Adrenal gland (tissue), 12 donors: ENCODE results near the gene ANO4. TPM values are rescaled to one million over a fixed set of nuclear protein-coding genes. Genes with fewer than 3 reads are reported as not detected.
A peak's percentile ranks its signal among the peaks of the same experiment; 100 is the strongest.

Source experiments
- DNase-seq, 7 donors: peaks; one replicate each; pipeline ENCODE4 v3.0.0-alpha.2; 2019 to 2020
- H3K27ac ChIP-seq, 5 donors: fragments of 200-600 bp; sonication (generic) in 4 of 5; 1 replicate in 3 of 5; 2 replicates in 2 of 5; pipeline versions ENCODE4 v1.5.1 to v1.8.0; 2016 to 2020; ENCODE audit warnings: mild to moderate bottlenecking in 1 of 5
- H3K27me3 ChIP-seq: fragments of 200-600 bp; 2 replicates; pipeline ENCODE4 v1.8.0; 2021
- H3K36me3 ChIP-seq, 2 donors: fragments of 200-600 bp; replicated peaks in 1 of 2; 1 replicate in 1 of 2; 2 replicates in 1 of 2; pipeline versions ENCODE4 v1.5.1 to v1.8.0; 2018 to 2022
- H3K4me1 ChIP-seq, 2 donors: fragments of 200-600 bp; replicated peaks in 1 of 2; 1 replicate in 1 of 2; 2 replicates in 1 of 2; pipeline versions ENCODE4 v1.5.1 to v1.8.0; 2018 to 2021
- H3K4me3 ChIP-seq, 4 donors: fragments of 200-600 bp; sonication (generic) in 3 of 4; one replicate each; pipeline ENCODE4 v1.5.1; 2016 to 2018
- H3K9me3 ChIP-seq, 3 donors: fragments of 200-600 bp; sonication (generic) in 1 of 3; replicated peaks in 1 of 3; 1 replicate in 2 of 3; 2 replicates in 1 of 3; pipeline versions ENCODE4 v1.5.1 to v1.8.0; 2016 to 2021
- POLR2A ChIP-seq, 2 donors: fragments of 450-650 bp; IDR thresholded peaks; one replicate each; pipeline ENCODE4 v1.6.1; 2017; ENCODE audit warnings: antibody characterized with exemption in 2 of 2, mild to moderate bottlenecking in 2 of 2, moderate library complexity in 1 of 2
- WGBS, 4 donors: extraction: QIAGEN DNeasy Blood & Tissue Kit in 2 of 4; methylation state at CpG; one replicate each; pipeline versions ENCODE4 v1.1.5 to v1.1.7; 2013 to 2017; 5-methylcytosine and 5-hydroxymethylcytosine counted together
- intact Hi-C, 2 donors: fragments of 100-400 bp; cut with DNase I; formaldehyde crosslinking; loops; one replicate each; pipeline versions ENCODE4 v1.14.1 to v1.15.0; 2022 to 2023
- polyA plus RNA-seq, 3 donors: library from polyadenylated mRNA; stranded (reverse); fragments of 200-250 nt in 2 of 3; fragments of 350-450 nt in 1 of 3; fragmentation: Illumina TruSeq in 1 of 3; extraction: RNeasy Lipid Tissue Mini Kit (QIAGEN cat#74804) in 1 of 3; gene quantifications; one replicate each; pipeline ENCODE4 v1.2.3, GENCODE V29; 2013 to 2014
- total RNA-seq, 9 donors: library from RNA; depleted of rRNA in 4 of 9; stranded (reverse); fragments of >200 nt in 4 of 9; fragments of 120-200 nt in 1 of 9; fragmentation: NEBNext Ultra II Directional in 1 of 9; extraction: Animal tissue kit (Norgen Biotek cat#: 25700) in 1 of 9; gene quantifications; one replicate each; pipeline versions ENCODE4 v1.1.0 to v1.2.4, GENCODE V29; 2013 to 2023
- TF ChIP-seq, protein P1 (sequence below), 6 experiments: fragments of 450-650 bp in 4 of 6; fragments of 200-600 bp in 2 of 6; sonication (generic) in 1 of 6; IDR thresholded peaks; 1 replicate in 5 of 6; 2 replicates in 1 of 6; pipeline versions ENCODE4 v1.5.1 to v1.8.0; 2016 to 2021; ENCODE audit warnings: antibody characterized with exemption in 6 of 6, mild to moderate bottlenecking in 2 of 6, moderate library complexity in 1 of 6
- donor health status: healthy with polysubstance abuse.
- donor health status: Bipolar disorder and iron deficiency.
- donor health status: DM: yes; HTN: yes; CAD: no.
- donor health status: DM: no; HTN: no; CAD: no.
- donor health status: DM: no; HTN: no; CAD: no.
- donor health status: DM: yes; HTN: yes; CAD: no.

ANO4 gene
- total and polyA plus RNA-seq, 12 donors, result 5.6 to 37.4 (median 10.2) TPM

DNA sequence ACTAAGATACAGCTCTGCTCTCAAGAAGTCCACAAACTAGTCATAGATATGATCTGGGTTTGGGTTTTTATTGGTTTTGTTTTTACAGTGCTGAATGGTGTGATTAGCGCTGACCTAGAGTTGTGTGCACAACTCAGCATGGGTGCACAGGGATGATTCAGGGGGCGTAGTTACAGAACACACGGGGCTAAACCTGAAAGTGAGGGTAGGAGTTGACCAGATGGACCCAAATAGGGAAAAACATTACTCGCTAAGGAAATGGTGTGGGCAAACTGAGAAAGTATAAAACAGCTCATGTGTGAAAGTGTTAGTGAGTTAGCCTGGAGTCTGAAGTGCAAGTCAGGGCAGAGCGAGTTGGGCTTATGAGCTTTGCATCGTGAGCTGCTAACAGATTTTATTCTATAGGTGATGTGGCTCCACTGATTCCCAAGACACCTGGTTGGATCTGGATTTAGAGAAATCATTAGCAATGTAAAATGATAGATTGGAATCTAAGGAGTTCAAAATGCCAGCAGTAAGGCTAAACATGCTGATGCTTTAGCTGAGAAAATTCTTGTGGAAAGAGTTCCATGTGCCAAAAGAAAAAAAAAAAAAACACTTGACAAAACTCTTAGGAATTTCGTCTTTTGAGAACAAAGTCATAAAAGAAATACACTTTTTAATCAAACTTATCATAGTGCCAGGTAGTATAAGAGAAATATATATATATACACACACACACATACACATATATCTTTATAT, 280.5 kb downstream of the ANO4 start:
- Histone ChIP-seq H3K9me3 (no peaks in the 10 kb centered on the region), H3K4me3 (no peak overlapping the region), H3K27me3 (no peaks in the 10 kb centered on the region), H3K27ac (no peak overlapping the region), H3K4me1 (peaks cover 0 to 12% of the 10 kb centered on the region in 2 donors), H3K36me3 (no peaks in the 10 kb centered on the region)
- DNase-seq, result no peak
- 80 to 82% (median 81%) methylated on average over 7 of the region's 7 CpGs for WGBS, 4 donors
- TF ChIP-seq POLR2A (IDR thresholded peaks at IDR 0.05), result no peak
- TF ChIP-seq, protein P1, sequence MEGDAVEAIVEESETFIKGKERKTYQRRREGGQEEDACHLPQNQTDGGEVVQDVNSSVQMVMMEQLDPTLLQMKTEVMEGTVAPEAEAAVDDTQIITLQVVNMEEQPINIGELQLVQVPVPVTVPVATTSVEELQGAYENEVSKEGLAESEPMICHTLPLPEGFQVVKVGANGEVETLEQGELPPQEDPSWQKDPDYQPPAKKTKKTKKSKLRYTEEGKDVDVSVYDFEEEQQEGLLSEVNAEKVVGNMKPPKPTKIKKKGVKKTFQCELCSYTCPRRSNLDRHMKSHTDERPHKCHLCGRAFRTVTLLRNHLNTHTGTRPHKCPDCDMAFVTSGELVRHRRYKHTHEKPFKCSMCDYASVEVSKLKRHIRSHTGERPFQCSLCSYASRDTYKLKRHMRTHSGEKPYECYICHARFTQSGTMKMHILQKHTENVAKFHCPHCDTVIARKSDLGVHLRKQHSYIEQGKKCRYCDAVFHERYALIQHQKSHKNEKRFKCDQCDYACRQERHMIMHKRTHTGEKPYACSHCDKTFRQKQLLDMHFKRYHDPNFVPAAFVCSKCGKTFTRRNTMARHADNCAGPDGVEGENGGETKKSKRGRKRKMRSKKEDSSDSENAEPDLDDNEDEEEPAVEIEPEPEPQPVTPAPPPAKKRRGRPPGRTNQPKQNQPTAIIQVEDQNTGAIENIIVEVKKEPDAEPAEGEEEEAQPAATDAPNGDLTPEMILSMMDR (IDR thresholded peaks at IDR 0.05), result no peak
- intact Hi-C loops, result no loop called here

- H3K36me3 ChIP-seq, result no peaks in the 10 kb centered on the region
- H3K9me3 ChIP-seq, result no peaks in the 10 kb centered on the region
- intact Hi-C loops, result no loop called here
- peaks cover 0 to 12% of the 10 kb centered on the region in 2 donors for H3K4me1 ChIP-seq
- no peak for DNase-seq
- H3K27ac ChIP-seq, result peak overlapping the region in 1 of 5 donors; percentile 5
- no peak overlapping the region for H3K4me3 ChIP-seq
- WGBS, 4 donors, result 40 to 56% (median 52%) methylated on average over 3 to 4 of the region's 4 CpGs
- TF ChIP-seq POLR2A (IDR thresholded peaks at IDR 0.05), result no peak
- TF ChIP-seq, protein P1 (IDR thresholded peaks at IDR 0.05), result no peak
- H3K27me3 ChIP-seq, result no peaks in the 10 kb centered on the region
Observed at GRCh38 chr12:101076921-101077320, 282.3 kb downstream of the ANO4 start.

DNA sequence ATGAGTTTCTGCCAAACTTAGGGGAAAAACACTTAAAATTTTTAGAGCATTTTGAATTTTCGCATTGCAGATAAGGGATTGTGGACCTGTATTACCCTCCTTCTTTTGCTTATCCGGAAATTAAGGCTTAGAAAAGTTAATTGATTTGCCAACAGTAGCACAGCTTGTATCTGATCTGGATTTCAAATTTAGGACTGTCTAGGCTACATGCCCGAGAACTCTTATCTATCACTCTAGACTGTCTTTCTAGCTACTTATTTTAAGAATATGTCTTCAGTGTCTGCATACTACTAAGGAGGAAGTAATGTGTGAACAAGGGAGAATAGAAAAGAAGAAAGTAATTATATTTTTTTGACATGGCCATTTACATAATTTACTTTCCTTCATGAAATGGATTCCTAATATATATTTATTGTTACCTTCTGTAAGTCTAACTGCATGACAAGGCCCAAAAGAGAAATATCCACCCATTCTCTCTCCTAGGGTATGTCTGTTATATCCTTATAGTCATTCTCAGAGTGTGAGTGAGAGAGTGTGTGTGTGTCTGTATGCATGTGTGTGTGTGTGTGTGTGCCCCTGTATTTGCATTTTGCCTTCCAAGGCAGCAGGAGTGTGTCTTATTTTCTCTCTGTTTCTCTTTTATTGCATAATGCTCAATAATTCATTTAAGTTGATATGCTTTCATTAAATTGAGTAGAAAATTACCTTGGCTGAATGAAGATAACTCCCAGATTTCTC, 283.4 kb downstream of the ANO4 start:
- Histone ChIP-seq H3K9me3 (no peaks in the 10 kb centered on the region), H3K4me1 (peaks cover 0 to 18% of the 10 kb centered on the region in 2 donors), H3K4me3 (no peak overlapping the region), H3K27me3 (no peaks in the 10 kb centered on the region), H3K27ac (no peak overlapping the region), H3K36me3 (no peaks in the 10 kb centered on the region)
- TF ChIP-seq, protein P1 (IDR thresholded peaks at IDR 0.05), result no peak
- no peak for TF ChIP-seq POLR2A (IDR thresholded peaks at IDR 0.05)
- intact Hi-C loops, result no loop called here
- whole genome bisulfite sequencing, 4 donors, result 66 to 74% (median 71%) methylated on average over 3 of the region's 3 CpGs
- no peak for DNase-seq

DNA sequence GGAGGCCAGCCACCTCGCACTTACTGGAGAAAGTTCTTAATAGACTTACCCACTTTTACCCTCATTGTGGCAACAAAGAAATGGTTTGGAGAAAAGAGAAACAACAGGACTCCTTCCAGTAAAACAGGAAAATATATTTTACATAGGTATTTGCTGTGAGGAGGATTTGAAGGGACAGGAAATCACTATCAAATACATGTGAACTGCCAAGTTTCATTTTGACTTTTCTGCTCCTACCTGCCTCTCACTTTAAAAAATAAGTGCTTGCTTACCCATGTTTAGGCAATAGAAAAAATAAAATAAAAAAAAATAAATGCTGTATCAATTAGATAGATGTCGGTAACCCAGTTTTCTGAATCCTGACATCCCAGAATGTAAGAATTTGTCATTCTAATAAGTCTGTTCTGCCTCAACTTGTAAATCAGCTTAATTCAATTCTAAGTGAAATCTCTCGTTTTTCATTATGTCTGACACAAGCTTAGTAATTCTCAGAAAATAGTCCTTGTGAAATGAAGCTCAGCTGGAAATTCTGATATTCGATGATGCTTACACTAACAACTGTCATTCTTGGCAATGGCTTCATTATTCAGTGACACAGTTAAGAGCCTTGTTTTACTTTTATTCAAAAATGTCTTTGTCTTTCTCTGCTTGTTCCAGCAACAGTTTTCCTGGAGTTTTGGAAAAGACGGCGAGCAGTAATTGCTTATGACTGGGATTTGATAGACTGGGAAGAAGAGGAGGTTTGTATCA, 284.1 kb downstream of the ANO4 start:
- H3K27me3 ChIP-seq, result no peaks in the 10 kb centered on the region
- intact Hi-C loops, result no loop called here
- DNase-seq, result no peak
- H3K27ac ChIP-seq, result no peak overlapping the region
- H3K9me3 ChIP-seq, result no peaks in the 10 kb centered on the region
- no peaks in the 10 kb centered on the region for H3K36me3 ChIP-seq
- H3K4me1 ChIP-seq, result peaks cover 0 to 22% of the 10 kb centered on the region in 2 donors
- TF ChIP-seq POLR2A (IDR thresholded peaks at IDR 0.05), result no peak
- TF ChIP-seq, protein P1 (IDR thresholded peaks at IDR 0.05), result no peak
- no peak overlapping the region for H3K4me3 ChIP-seq
- 68 to 72% (median 69%) methylated on average over 6 of the region's 6 CpGs for WGBS, 4 donors
